Activated CD8-positive, alpha-beta memory T cell treated with anti-CD3 and anti-CD28 coated beads for 48 hours (primary cell): ENCODE measurements around the gene GARNL3.

Experiments used
- DNase-seq, 3 experiments: peaks; one replicate each; pipeline ENCODE4 v3.0.0-alpha.2; 2020; ENCODE audit warnings: low read depth in 2 of 3, low spot score in 2 of 3

The GARNL3 gene

GRCh38 chr9:127384016-127384730 lies 119.6 kb downstream of the GARNL3 start:
- no peak for DNase-seq

DNA sequence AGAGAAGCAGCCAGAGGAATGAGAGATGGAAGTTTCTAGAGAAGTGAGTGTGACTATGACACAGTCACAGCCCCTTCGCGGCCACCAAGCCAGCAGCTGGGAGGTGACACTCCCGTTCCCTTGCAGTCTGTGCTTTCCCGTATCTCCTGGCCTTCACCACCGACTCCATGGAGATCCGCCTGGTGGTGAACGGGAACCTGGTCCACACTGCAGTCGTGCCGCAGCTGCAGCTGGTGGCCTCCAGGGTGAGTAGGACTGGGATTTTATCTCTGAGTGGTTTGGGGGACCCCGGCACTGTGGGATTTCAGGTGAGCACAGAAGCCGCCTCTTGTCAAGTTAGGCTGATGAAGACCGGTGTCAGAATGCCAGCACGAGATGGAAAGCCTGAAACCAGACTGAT lies 120.3 kb downstream of the GARNL3 start:
- no peak for DNase-seq

GRCh38 chr9:127386249-127386648 lies 121.7 kb downstream of the GARNL3 start:
- DNase-seq, result no peak

DNA sequence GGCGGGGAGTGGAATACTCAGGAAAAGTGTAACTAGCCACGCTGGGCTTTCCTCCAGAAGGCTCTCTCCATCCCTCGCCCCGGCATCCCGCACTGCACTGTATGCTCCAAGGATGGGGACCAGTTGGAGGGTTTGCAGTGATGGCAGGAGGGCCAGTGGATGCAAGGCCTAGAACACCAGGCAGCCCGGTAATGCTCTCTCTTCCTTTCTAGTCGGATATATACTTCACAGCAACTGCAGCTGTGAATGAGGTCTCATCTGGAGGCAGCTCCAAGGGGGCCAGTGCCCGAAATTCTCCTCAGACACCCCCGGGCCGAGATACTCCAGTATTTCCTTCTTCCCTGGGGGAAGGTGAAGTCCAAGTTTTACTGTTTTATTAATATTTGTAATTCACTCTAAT lies 122.4 kb downstream of the GARNL3 start:
- DNase-seq, result no peak

GRCh38 chr9:127388037-127388855 lies 123.7 kb downstream of the GARNL3 start:
- peak; percentile 28 to 60 (median 51) for DNase-seq

GRCh38 chr9:127388856-127389238 lies 124.3 kb downstream of the GARNL3 start:
- DNase-seq, result no peak

DNA sequence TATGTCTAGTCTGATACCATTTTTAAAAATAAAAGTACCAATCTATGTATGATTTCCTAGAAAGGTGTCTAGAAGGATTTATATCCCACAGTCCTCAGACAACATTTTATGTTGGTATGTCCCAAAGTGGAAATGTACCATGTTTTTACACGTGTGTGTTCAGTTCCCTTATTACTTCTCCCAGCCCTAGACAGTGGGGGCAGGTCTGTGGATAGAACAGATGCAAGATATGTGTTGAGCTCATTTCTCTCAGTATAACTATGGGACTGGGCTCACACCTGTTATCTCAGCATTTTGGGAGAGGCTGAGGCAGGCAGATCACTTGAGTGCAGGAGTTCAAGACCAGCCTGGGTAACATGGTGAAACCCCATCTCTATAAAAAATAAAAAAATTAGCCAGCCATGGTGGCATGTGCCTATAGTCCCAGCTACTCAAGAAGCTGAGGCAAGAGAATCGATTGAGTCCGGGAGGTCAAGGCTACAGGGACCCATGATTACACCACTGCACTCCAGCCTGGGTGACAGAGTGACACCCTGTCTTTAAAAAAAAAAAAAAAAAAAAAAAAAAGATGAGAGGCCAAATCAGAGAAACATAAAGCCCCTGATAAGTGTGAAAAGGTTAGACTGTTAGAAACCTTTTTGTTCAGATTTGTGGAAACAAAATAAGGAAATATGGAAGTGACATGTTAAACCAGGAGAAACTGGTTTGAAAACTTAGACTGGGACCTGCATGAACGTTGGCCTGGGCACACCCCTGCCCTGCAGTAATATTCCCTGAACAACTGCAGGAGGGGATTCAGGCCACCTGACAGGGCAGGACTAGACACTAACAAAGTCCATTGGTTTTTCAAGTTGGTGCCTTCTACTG lies 125.0 kb downstream of the GARNL3 start:
- no peak for DNase-seq

DNA sequence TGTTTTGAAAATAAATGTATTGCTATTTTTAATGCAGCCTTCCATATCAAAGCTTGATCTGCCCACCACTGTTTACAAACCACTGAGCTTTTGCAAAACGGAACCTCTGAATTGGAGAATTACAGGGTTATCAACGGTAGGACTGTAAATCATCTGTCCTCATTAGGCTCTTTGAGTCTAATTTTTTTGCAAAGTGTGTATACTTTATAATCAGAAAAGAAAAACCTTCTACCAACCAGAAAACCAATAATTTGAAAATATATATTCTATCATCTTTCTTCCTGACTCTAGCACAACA lies 125.6 kb downstream of the GARNL3 start:
- no peak for DNase-seq

GRCh38 chr9:127390563-127390962 lies 126.0 kb downstream of the GARNL3 start:
- no peak for DNase-seq

DNA sequence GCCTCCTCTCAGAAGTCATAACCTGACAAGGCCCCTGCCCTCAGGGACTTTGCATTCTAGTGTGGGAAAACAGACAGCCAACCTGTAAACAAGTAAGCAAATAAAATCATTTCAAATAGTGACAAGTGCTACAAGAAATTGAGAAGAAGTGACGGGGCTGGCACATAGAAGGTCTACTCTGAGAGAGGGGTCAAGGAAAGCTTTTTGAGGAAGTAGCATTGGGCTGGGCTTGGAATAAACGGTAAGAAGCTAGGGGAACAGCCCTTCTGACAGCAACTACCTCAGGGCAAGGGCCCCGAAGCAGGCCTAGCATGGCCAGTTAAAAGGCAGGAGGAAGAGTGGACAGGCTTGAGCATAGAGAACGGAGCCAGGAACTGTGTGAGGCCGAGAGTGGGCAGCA lies 127.6 kb downstream of the GARNL3 start:
- no peak for DNase-seq

DNA sequence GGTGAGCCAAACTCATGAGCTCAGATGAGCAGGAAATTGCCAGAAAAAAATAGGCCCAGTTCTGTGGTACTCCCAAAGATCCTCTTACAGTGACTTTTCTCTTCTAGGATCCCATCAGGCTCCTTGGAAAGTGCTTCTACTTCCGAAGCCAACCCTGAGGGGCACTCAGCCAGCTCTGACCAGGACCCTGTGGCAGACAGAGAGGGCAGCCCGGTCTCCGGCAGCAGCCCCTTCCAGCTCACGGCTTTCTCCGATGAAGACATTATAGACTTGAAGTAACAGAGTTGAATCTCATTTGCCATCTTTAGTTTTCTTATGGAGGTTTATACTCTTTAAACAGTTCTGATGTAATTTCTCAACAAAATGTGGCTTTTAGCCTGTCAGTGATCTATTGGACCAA lies 128.4 kb downstream of the GARNL3 start:
- no peak for DNase-seq

- no peak for DNase-seq
These were observed 129.1 kb downstream of the GARNL3 start for GRCh38 chr9:127393645-127394044.

GRCh38 chr9:127395497-127396252 lies 131.1 kb downstream of the GARNL3 start:
- DNase-seq, result no peak

DNA sequence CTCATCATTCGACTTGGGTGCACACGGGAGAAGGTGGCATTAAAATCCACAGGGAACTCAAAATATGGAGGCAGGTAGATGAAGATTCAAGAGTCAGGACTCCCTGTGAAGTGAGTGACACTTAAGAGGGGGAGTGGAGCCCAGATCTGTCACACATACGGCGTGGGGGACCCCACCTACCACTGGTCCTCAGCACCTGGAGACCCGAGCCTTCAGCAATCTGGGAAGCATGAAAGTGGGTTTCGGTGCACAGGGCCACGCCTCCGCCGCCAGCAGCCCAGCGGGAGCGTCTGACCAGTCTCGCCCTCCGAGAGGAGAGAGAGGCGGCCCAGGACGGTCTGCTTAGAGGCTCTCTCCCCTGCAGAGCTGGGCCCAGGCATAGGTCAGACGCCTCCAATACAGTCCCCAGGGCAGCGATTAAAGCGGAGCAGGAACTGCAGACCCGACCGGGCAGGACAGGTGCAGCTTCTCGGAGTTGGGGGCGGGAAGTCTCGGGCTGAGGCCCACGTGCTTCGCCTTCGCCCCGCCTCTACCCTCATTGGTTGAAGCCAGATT lies 131.8 kb downstream of the GARNL3 start:
- DNase-seq, result no peak

GRCh38 chr9:127396808-127397645 lies 132.5 kb downstream of the GARNL3 start, which contains the start of gene SLC2A8:
Gene SLC2A8, plus strand, starts transcription at chr9:127397169. Its CDS starts 62 bp downstream, at chr9:127397231.
- DNase-seq, result peak; percentile 63 to 85 (median 81)

DNA sequence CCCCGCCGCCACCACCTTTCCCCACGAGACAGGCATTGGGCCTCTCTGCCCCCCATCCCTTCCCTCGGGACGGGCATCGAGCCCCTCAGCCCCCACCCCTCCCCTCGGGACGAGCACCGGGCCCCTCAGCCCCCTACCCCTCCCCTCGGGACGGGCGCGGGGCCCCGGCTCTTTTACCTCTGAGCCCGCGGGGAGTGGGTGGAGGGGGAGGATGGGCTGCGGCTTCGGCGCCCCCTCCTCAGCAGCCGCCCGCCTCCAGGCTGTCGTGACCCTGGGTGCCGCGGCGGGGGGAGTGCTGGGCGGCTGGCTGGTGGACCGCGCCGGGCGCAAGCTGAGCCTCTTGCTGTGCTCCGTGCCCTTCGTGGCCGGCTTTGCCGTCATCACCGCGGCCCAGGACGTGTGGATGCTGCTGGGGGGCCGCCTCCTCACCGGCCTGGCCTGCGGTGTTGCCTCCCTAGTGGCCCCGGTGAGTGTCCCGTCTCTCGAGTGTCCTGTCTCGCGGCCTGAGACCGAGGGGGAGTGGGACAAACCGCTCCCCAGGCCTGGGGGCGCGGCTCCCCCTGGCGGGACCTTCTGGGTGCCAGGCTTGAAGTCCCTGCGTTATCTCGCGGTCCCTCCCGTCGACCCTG lies 133.2 kb downstream of the GARNL3 start:
- peak in 1 of 3 experiments; percentile 19 for DNase-seq

- no peak for DNase-seq
These were observed 133.7 kb downstream of the GARNL3 start for GRCh38 chr9:127398275-127398647.

DNA sequence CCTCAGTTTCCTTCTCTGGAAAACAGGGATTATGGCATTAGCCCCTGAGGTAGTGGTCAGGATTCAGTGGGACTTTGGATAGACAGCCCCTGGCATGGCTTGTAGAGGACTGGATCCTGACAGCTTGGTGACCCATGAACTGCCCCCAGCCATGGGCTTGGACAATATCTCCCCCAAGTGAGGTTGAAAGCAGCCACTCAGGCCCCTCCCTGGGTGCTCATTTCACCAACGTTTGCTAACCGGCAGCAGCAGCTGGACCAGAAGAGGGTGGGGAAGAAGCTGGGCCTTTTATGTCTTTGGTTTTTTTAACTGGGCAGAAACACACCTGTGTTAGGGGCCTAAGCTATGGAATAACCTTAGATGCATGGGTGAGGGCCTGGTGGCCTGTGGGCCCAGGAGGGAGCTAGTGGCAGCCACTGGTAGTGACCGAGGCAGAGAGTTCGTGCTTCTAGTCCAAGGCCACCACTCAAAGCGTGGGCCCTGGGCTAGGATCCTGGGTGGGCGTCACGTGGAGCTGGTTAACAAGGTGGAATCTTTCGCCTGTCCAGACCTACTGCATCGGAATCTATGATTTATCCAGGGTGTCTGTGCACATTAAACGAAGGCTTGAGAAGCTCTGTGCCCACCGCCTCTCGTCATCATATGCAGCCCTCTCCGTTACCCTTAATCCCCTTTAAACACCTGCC lies 134.3 kb downstream of the GARNL3 start:
- DNase-seq, result no peak
